AG10803 (cell line): ENCODE results near the gene CLEC9A.
A peak's percentile ranks its signal among the peaks of the same experiment; 100 is the strongest.

Source experiments
- DNase-seq: peaks from one replicate; pipeline ENCODE4 v3.0.0; 2010; ENCODE audit warnings: low read depth
- H3K4me3 ChIP-seq: 2 replicates; pipeline ENCODE4 v1.5.1; 2011; ENCODE audit warnings: mild to moderate bottlenecking, low read length, control low read depth
- CTCF ChIP-seq: conservative IDR thresholded peaks from 2 replicates; pipeline ENCODE4 v1.5.1; 2011; ENCODE audit warnings: mild to moderate bottlenecking, low read length, control low read depth, inconsistent platforms

CLEC9A gene

GRCh38 chr12:10067264-10067663, 36.8 kb downstream of the CLEC9A start:
- no peak overlapping the region for H3K4me3 ChIP-seq
- no peak for TF ChIP-seq CTCF
- no peak for DNase-seq

GRCh38 chr12:10067942-10068341, 37.5 kb downstream of the CLEC9A start:
- no peak for TF ChIP-seq CTCF
- no peak overlapping the region for H3K4me3 ChIP-seq
- DNase-seq, result no peak

- H3K4me3 ChIP-seq, result no peak overlapping the region
- no peak for DNase-seq
These were observed 38.2 kb downstream of the CLEC9A start for GRCh38 chr12:10068644-10069043.

GRCh38 chr12:10069099-10069498, 38.6 kb downstream of the CLEC9A start:
- no peak overlapping the region for H3K4me3 ChIP-seq
- DNase-seq, result peak; percentile 64
- no peak for TF ChIP-seq CTCF

More at GRCh38 chr12:10068644-10069043, 38.2 kb downstream of the CLEC9A start:
- no peak for TF ChIP-seq CTCF

GRCh38 chr12:10069976-10070375, 39.5 kb downstream of the CLEC9A start:
- H3K4me3 ChIP-seq, result no peak overlapping the region
- no peak for TF ChIP-seq CTCF
- DNase-seq, result no peak

GRCh38 chr12:10070380-10070779, 39.9 kb downstream of the CLEC9A start:
- H3K4me3 ChIP-seq, result no peak overlapping the region
- TF ChIP-seq CTCF, result no peak
- DNase-seq, result no peak

- no peak for DNase-seq
- no peak overlapping the region for H3K4me3 ChIP-seq
- TF ChIP-seq CTCF, result no peak
These were observed 41.6 kb downstream of the CLEC9A start for GRCh38 chr12:10072131-10072530.
